GM23338 (cell line): Measurements from ENCODE around the gene PIK3C2G.

Source experiments
- CREB1 ChIP-seq: fragments of 250-450 bp; sonication (Bioruptor Pico); IDR thresholded peaks from 2 replicates; pipeline ENCODE4 v1.5.0; 2020; ENCODE audit warnings: low read depth, mild to moderate bottlenecking, moderate library complexity
- ETS1 ChIP-seq: IDR thresholded peaks from 2 replicates; pipeline ENCODE4 v1.6.1; 2016; ENCODE audit warnings: antibody characterized with exemption
- EZH2 ChIP-seq: fragments of 200-600 bp; sonication (generic); IDR thresholded peaks from one replicate; pipeline ENCODE4 v1.8.0; 2017; ENCODE audit warnings: antibody characterized with exemption, mild to moderate bottlenecking, low read depth; ENCODE audit not compliant: unreplicated experiment
- EZH2phosphoT487 ChIP-seq: fragments of 200-600 bp; sonication (generic); IDR thresholded peaks from one replicate; pipeline ENCODE4 v1.8.1; 2018; ENCODE audit warnings: antibody characterized with exemption; ENCODE audit not compliant: unreplicated experiment
- JUNB ChIP-seq: IDR thresholded peaks from one replicate; pipeline ENCODE4 v1.6.1; 2016; ENCODE audit warnings: antibody characterized with exemption; ENCODE audit not compliant: unreplicated experiment
- NANOG ChIP-seq: IDR thresholded peaks from 2 replicates; pipeline ENCODE4 v1.6.1; 2016; ENCODE audit warnings: antibody characterized with exemption, borderline replicate concordance
- POLR2AphosphoS5 ChIP-seq: IDR thresholded peaks from 2 replicates; pipeline ENCODE4 v1.6.1; 2016; ENCODE audit warnings: antibody characterized with exemption, low read depth
- ZNF114 ChIP-seq: fragments of 250-450 bp; sonication (Bioruptor Pico); IDR thresholded peaks from 2 replicates; pipeline ENCODE4 v1.5.0; 2020; ENCODE audit warnings: mild to moderate bottlenecking, moderate library complexity
- ZNF331 ChIP-seq: fragments of 250-450 bp; sonication (Bioruptor Pico); IDR thresholded peaks from 2 replicates; pipeline ENCODE4 v1.5.0; 2020; ENCODE audit warnings: low read depth, mild to moderate bottlenecking, moderate library complexity
- TF ChIP-seq, protein P1 (sequence below), 2 experiments: fragments of 200-600 bp in 1 of 2; sonication (generic) in 1 of 2; conservative IDR thresholded peaks; 2 replicates each; pipeline versions ENCODE4 v1.5.1 to v1.6.1; 2016 to 2017; ENCODE audit warnings: antibody characterized with exemption in 2 of 2, low read depth in 2 of 2, mild to moderate bottlenecking in 2 of 2, moderate library complexity in 1 of 2
- TF ChIP-seq, protein P2 (sequence below): IDR thresholded peaks from one replicate; pipeline ENCODE4 v1.6.1; 2018; ENCODE audit warnings: antibody characterized with exemption; ENCODE audit not compliant: unreplicated experiment

GRCh38 chr12:18483698-18484325 lies 222.5 kb downstream of the PIK3C2G start:
- TF ChIP-seq POLR2AphosphoS5 (no peak), EZH2 (no peak), CREB1 (CRISPR knock-in tag) (no peak), ETS1 (no peak), ZNF331 (CRISPR knock-in tag) (no peak), EZH2phosphoT487 (no peak), JUNB (no peak), ZNF114 (CRISPR knock-in tag) (no peak), NANOG (no peak)
- TF ChIP-seq, protein P1, sequence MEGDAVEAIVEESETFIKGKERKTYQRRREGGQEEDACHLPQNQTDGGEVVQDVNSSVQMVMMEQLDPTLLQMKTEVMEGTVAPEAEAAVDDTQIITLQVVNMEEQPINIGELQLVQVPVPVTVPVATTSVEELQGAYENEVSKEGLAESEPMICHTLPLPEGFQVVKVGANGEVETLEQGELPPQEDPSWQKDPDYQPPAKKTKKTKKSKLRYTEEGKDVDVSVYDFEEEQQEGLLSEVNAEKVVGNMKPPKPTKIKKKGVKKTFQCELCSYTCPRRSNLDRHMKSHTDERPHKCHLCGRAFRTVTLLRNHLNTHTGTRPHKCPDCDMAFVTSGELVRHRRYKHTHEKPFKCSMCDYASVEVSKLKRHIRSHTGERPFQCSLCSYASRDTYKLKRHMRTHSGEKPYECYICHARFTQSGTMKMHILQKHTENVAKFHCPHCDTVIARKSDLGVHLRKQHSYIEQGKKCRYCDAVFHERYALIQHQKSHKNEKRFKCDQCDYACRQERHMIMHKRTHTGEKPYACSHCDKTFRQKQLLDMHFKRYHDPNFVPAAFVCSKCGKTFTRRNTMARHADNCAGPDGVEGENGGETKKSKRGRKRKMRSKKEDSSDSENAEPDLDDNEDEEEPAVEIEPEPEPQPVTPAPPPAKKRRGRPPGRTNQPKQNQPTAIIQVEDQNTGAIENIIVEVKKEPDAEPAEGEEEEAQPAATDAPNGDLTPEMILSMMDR (conservative IDR thresholded peaks at IDR 0.05; ENCODE audit: low read depth in 2 of 2), result no peak
- TF ChIP-seq, protein P2, sequence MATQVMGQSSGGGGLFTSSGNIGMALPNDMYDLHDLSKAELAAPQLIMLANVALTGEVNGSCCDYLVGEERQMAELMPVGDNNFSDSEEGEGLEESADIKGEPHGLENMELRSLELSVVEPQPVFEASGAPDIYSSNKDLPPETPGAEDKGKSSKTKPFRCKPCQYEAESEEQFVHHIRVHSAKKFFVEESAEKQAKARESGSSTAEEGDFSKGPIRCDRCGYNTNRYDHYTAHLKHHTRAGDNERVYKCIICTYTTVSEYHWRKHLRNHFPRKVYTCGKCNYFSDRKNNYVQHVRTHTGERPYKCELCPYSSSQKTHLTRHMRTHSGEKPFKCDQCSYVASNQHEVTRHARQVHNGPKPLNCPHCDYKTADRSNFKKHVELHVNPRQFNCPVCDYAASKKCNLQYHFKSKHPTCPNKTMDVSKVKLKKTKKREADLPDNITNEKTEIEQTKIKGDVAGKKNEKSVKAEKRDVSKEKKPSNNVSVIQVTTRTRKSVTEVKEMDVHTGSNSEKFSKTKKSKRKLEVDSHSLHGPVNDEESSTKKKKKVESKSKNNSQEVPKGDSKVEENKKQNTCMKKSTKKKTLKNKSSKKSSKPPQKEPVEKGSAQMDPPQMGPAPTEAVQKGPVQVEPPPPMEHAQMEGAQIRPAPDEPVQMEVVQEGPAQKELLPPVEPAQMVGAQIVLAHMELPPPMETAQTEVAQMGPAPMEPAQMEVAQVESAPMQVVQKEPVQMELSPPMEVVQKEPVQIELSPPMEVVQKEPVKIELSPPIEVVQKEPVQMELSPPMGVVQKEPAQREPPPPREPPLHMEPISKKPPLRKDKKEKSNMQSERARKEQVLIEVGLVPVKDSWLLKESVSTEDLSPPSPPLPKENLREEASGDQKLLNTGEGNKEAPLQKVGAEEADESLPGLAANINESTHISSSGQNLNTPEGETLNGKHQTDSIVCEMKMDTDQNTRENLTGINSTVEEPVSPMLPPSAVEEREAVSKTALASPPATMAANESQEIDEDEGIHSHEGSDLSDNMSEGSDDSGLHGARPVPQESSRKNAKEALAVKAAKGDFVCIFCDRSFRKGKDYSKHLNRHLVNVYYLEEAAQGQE, result no peak
